Measurements from ENCODE around the gene PPP1R18.
"Not testable (repeated sequence)": the region's sequence is repeated elsewhere in the genome, so short reads cannot be mapped to it uniquely, and the experiment has no call there.

PPP1R18 gene, protein sequence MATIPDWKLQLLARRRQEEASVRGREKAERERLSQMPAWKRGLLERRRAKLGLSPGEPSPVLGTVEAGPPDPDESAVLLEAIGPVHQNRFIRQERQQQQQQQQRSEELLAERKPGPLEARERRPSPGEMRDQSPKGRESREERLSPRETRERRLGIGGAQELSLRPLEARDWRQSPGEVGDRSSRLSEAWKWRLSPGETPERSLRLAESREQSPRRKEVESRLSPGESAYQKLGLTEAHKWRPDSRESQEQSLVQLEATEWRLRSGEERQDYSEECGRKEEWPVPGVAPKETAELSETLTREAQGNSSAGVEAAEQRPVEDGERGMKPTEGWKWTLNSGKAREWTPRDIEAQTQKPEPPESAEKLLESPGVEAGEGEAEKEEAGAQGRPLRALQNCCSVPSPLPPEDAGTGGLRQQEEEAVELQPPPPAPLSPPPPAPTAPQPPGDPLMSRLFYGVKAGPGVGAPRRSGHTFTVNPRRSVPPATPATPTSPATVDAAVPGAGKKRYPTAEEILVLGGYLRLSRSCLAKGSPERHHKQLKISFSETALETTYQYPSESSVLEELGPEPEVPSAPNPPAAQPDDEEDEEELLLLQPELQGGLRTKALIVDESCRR

DNA sequence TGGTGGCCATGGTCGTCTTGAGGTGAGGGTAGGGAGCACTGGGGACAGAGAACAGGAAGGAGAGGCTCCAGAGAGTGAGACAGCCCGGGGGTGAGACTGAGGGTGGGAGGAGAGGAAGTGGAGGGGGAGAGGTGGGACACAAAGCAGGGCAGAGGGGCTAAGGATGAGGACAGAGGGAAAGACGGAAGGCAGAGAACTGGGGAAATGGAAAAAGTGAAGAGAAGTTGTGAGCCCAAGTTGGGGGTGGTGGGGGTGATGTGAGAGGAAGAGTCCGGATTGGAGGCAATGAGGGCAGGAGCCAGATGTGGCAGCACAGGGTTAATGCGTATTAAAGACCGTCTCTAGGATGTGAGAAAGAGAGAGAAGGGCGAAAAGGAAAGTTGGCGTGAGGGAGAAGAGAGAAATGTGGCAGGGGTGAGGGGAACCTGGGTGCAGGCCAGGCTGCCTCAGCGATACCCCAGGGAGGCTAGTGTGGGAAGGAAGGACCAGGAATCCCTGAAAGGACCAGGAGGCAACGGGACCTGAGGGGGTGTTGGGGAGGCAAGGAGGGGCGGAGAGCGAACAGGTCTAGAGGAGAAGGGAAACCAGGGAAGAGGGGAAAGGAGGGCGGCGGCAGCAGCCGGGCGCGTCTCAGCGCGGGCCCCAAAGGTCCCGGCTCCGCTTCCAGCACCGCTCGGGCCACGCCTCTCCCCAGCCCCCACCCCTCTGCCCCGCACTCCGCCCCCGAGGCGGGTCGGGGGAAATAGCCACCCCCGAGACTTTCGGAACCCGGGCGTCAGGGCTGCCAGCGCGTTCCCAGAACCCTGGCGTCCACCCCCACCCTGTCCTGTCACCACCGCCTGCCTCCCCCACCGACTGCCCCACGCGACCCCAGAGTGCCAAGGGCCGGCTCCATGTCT, at the start of gene PPP1R18:
Gene PPP1R18, minus strand, starts transcription at position 637 of the 899 bp plus-strand sequence. Its CDS starts 627 bp downstream, at position 10.
- peak; percentile 47 for DNase-seq

DNA sequence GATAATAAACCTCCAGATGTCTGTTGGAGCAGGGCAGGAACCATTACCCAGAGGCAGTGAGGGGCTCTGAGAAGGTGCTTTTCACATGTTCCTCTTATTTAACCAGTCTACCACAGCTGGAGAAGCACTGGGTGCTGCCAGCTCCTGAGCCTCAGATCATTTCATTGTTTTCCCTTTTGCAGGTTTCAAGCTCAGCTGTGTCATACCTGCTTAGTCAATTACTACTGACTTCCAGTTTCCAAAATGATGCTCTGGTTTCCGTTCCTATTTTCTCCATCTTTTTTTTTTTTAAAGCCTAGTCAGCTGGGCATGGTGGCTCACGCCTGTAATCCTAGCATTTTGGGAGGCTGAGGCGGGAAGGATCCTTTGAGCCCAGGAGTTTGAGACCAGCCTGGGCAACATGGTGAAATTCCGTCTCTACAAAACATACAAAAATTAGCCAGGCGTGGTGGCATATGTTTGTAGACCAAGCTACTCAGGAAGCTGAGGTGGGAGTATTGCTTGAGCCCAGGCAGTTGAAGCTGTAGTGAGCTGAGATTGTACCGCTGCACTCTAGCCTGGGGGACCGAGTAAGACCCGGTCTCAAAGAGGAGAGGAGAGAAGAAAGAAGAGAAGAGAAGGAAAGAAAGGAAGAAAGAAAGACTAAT, 49.3 kb upstream of the PPP1R18 start:
- DNase-seq, result no peak

DNA sequence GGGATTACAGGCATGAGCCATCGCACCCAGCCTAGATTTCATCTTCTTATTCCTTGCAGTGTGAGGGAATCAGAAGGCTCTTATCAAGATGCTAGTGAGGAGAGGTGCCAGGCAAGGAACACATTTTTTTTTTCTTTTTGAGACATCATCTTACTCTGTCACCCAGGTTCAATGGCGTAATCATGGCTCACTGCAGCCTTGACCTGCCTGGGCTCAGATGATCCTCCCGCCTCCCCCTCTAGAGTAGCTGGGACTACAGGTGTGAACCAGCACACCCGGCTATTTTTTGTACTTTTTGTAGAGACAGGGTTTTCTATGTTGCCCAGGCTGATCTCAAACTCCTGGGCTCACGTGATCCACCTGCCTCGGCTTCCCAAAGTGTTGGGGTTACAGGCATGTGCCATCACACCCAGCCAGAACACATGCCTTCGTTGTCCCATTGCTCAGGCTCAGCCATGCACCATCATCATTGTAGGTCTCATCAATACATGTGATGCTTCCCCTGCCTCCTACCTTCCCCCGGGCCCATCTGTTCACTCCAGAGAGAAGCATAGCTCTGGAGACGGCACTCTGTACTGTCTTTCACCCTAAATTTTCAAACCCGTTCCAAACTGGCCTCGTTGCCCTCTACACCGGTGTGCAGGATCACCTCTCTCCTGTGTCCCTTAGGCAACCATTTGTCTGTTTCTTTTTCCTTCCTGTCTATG, 45.9 kb upstream of the PPP1R18 start:
- DNase-seq, result no peak

DNA sequence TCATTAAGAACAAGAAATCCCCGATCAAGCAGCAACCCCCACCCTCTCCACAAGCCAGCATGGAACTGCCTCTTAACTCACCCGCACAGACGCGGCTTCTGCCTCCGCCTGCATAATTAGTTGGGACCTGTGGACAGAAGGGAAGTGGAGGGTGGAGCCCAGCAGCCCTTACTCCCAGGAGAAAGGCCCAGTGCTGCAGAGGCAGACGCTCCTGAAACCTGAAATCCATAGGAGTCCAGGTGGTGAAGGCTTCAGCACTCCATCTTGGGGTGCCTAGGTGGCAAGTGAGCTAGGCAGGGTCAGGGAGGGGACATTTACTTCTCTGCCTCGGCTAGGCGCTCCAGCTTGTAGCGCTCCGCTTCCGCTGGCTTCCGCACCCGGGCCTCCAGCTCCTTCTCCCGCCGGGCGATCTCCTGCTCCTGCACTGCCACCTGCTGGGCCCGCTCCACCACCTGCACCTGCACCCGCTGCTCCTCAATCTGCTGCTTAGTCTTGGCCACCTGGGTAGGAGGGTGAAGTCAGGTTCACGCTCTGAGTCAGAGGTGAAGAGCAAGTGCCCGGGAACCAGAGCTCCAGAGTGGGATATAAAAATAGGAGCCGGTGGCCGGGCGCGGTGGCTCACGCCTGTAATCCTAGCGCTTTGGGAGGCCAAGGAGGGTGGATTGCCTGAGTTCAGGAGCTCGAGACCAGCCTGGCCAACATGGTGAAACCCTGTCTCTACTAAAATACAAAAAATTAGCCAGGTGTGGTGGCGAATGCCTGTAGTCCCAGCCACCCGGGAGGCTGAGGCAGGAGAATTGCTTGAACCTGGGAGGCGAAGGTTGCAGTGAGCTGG, 44.4 kb upstream of the PPP1R18 start:
- peak; percentile 77 for DNase-seq

DNA sequence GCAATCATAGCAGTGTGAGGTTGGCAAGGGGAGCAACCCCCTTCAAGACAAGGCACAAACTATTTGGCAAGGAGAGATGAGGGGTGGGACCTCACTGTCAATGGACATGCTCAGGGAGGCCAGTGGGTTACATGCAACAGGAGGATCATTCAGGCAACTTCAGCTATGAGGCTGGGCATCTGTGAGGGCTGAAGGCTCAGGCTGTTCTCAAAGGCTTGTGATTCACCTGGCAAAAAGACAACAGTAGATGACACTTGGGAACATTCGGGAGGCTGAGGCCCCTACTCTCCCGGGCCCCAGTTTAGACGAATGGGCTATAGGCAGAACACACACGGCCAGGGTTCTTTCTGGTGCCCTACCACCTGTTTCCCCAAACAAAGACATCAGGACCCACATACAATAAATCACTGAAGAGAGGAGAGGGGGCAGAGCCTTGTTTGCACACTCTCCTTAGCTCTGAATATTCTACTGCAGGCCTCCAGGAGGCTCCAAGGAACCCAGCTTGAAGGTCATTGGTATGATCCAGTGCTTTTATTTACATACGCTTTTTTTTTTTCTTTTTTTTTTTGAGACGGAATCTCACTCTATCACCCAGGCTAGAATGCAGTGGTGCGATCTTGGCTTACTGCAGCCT, 41.6 kb upstream of the PPP1R18 start:
- DNase-seq, result no peak

DNA sequence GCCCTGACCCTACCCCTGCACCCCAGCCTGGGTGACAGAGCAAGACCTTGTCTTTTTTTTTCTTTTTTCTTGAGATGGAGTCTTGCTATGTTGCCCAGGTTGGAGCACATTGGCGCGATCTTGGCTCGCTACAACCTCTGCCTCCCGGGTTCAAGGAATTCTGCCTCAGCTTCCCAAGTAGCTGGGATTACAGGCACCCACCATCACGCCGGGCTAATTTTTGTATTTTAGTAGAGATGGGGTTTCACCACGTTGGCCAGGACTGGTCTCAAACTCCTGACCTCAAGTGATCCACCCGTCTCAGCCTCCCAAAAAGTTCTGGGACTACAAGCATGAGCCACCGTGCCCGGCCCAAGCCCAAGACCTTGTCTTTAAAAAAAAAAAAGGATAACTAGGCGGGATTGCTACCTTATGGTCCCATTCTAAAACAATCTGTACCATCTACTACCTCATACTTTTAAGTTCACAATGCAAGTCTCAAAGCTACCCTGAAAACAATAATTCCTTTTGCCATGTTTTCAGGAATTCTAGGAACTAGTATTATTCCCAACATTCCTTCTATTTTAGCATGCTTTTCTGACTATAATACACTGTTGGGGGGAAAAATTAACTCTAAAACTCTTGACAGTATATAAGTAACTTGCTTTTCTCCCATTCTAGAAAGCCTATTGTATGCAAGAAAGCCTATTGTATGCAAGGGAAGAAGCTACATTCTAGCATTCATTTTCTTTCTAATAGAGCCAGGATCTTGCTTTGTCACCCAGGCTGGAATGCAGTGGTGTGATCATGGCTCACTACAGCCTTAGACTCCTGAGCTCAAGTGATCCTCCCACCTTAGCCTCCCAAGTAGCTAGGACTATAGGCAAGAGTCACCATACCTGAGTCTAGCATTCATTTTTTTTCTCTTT, 40.3 kb upstream of the PPP1R18 start:
- DNase-seq, result no peak

DNA sequence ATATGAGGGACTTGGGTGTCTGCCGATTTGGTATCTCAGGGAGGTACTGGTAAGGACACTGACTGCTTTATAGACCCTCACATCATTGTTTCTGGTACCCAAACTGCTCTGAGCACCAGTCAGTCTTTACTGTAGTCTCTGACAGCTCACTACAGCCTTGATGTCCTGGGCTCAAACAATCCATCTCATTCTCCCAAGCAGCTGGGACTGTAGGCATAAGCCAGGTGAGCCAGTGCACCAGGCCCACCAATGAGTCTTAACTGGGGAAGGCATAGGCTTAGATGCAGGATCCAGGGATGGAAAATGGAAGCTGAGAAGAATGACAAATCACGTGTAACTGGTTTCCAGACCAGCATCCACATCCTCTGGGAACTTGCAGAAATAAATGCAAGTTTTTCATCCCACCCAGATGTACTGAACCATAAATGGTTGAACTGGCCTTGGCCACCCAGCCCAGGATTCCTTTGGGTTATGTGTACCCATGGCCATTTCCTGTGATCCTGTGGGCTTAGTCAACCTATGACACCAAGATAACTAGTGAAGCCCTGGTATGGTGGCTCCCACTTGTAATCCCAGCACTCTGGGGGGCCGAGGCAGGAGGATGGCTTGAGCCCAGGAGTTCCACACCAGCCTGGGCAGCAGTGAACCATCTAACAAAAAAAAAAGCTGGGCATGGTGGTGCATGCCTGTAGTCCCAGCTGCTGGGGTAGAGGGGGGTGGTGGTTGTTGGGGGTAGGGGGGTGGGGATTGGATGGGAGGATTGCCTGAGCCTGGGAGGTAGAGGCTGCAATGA, 39.5 kb upstream of the PPP1R18 start:
- DNase-seq, result no peak

DNA sequence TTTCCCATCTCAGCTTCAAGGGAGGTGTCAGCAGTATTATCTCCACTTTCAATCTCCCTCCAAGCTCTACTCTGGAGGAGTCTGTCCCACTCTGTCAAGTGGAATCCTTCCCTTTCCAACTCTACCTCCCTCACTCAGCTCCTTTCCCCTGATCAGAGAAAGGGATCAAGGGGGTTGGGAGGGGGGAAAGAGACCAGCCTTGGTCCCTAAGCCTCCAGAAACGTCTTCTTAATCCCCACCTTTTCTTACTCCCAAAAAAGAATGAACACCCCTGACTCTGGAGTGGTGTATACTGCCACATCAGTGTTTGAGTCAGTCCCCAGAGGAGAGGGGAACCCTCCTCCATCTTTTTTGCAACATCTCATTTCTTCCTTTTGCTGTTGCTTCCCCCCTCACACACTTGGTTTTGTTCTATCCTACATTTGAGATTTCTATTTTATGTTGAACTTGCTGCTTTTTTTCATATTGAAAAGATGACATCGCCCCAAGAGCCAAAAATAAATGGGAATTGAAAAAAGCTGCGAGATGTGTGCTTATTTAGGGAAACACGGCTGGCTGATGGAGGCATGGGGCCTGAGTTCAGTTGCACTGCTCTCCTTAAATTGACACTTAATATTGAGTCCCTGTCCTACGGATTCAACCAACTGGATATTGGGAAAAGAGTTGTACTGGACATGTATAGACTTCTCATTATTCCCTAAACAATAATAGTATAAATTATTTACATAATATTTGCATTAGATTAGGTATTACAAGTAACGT, 38.6 kb upstream of the PPP1R18 start:
- DNase-seq, result no peak

DNA sequence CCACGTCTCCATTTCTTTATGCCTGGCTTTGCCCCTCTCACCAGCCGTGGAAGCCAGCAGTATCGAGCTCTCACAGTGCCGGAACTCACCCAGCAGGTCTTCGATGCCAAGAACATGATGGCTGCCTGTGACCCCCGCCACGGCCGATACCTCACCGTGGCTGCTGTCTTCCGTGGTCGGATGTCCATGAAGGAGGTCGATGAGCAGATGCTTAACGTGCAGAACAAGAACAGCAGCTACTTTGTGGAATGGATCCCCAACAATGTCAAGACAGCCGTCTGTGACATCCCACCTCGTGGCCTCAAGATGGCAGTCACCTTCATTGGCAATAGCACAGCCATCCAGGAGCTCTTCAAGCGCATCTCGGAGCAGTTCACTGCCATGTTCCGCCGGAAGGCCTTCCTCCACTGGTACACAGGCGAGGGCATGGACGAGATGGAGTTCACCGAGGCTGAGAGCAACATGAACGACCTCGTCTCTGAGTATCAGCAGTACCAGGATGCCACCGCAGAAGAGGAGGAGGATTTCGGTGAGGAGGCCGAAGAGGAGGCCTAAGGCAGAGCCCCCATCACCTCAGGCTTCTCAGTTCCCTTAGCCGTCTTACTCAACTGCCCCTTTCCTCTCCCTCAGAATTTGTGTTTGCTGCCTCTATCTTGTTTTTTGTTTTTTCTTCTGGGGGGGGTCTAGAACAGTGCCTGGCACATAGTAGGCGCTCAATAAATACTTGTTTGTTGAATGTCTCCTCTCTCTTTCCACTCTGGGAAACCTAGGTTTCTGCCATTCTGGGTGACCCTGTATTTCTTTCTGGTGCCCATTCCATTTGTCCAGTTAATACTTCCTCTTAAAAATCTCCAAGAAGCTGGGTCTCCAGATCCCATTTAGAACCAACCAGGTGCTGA, 37.6 kb upstream of the PPP1R18 start:
- DNase-seq, result not testable (repeated sequence)

DNA sequence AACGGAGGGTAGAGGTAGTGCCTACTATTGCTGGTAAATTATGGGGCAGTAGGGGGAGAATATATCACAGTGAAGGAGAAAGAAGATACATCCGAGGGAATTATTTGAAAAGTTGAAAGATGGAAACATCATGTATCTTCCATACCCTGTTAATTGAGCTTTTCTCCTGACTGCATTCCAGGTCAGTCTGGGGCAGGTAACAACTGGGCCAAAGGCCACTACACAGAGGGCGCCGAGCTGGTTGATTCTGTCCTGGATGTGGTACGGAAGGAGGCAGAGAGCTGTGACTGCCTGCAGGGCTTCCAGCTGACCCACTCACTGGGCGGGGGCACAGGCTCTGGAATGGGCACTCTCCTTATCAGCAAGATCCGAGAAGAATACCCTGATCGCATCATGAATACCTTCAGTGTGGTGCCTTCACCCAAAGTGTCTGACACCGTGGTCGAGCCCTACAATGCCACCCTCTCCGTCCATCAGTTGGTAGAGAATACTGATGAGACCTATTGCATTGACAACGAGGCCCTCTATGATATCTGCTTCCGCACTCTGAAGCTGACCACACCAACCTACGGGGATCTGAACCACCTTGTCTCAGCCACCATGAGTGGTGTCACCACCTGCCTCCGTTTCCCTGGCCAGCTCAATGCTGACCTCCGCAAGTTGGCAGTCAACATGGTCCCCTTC, 36.9 kb upstream of the PPP1R18 start:
- DNase-seq, result not testable (repeated sequence)

DNA sequence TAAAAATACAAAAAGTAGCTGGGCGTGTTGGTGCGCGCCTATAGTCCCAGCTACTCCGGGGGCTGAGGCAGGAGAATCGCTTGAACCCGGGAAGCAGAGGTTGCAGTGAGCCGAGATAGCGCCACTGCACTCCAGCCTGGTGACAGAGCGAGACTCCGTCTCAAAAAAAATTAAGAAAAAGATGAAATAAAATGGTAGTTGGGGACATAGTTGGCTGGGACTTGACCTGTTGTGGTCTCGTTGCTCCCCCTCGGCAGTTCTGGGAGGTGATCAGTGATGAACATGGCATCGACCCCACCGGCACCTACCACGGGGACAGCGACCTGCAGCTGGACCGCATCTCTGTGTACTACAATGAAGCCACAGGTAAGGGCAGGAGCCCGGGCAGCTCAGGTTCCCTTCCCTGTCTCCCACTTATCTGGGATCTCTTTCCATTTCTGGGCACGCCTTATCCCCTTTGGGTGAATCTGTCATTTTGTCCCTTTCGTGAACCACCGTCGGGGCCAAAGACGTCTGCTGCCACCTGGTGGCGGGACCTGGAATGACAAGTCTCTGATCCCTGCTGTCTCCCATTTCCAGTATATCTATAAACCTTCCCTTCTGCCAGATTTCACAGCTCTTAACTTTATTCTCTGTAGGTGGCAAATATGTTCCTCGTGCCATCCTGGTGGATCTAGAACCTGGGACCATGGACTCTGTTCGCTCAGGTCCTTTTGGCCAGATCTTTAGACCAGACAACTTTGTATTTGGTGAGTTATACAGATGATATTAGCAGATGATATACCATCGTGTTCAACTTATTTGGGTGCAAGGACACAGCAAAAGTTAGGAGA, 36.1 kb upstream of the PPP1R18 start:
- DNase-seq, result peak; percentile 73

DNA sequence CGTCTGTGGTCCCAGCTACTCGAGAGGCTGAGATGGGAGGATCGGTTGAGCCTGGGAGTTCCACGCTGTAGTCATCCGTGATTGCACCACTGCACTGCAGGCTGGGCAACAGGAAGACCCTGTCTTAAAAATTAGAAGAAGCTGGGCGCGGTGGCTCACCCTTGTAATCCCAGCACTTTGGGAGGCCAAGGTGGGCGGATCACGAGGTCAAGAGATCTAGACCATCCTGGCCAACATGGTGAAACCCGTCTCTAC, 35.5 kb upstream of the PPP1R18 start:
- DNase-seq, result not testable (repeated sequence)

DNA sequence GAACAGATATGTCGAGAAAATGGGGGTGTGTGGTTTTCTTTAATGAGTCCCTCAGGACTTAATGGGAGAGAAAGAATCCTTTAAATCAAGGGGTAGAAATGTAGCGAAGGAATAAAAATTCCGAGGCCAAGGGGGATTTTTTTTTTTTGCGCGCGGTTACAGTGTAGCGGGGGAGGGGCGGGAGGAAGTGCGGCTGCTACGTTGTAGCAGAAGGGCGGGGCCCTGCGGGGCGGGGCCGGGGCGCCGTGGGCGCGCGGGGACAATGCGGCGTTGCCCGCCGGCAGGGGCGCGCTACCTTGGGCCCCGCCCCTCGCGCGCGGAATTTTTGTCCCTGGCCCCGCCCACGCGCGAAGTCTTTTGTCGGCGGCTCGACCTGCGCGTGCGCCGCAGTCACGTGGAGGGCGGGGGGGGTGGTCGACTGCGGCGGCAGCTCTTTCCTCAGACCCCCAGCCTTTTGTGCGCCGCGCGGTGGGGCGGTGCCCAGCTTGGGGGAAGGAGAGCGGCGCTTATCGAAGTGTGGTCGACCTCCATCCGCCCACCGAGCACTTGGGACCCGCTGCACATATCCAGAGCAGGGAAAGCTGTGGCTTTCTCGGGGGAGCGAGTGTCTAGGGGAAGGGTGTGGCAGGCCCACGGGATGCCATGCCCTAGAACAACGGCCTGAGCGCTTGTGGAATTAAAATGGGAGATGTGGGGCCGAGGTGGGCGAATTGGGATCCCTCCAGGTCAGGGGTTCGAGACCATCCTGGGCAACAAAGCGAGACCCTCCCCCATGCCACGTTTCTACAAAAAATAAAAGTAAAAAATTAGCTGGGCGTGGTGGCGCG, 35.0 kb upstream of the PPP1R18 start:
- peak; percentile 94 for DNase-seq

DNA sequence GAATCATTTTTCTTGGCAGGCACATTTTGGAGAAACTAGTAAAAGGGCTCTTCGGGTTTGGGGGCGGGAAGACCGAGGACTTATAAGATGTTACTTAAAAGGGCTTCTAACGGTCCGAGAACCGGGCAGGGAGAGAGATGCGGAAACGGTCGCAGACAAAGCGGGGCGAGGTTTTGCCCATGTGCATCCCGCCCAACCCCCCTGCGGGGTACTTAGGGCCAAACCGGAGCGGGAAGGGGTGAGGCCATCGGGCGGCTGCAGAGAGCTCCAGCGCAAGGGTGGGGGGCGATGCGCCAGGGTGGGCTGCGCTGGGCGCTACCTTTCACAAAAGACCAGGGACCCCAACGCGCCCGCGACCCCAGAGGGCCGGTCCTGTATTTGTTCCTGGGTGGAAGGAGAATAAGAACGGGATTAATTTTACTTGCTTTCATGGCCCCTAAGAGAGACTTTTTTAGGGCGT, 34.3 kb upstream of the PPP1R18 start:
- peak; percentile 62 for DNase-seq
